ENCODE data around the gene TEX14. TPM values are rescaled to one million over a fixed set of nuclear protein-coding genes. Genes with fewer than 3 reads are reported as not detected.

Gene TEX14
- total and polyA plus RNA-seq, 2 donors (not counting 3 experiments of a cell fraction or from before 2014, with no cell fraction given) = 0.10 TPM; not detected in 1

- H3K36me3 ChIP-seq (ENCODE audit: control insufficient read depth in 2 of 2, extremely low read depth in 1 of 2, insufficient read depth in 2 of 2, low read length in 2 of 2) = no peaks in the 10 kb centered on the region
- no peaks in the 10 kb centered on the region for H3K9me3 ChIP-seq (replicated peaks; ENCODE audit: control insufficient read depth, insufficient read depth, low read length)
- no peak overlapping the region for H3K4me3 ChIP-seq (replicated peaks in 1 of 3; ENCODE audit: insufficient read depth in 1 of 3, low read depth in 1 of 3, low read length in 3 of 3)
- FAIRE-seq = peak; percentile 84
- BruUV-seq (replicated peaks) = no TSS peak
- TF ChIP-seq FOS (IDR thresholded peaks at IDR 0.05; ENCODE audit: borderline replicate concordance, insufficient read depth, low read length) = no peak
- TF ChIP-seq POLR2AphosphoS5 (IDR thresholded peaks at IDR 0.05; ENCODE audit: insufficient read depth, low read depth, low read length) = no peak
- TF ChIP-seq CTCF (IDR thresholded peaks at IDR 0.05; ENCODE audit: extremely low read depth in 1 of 2, insufficient read depth in 1 of 2, low read depth in 1 of 2, low read length in 2 of 2) = peak; percentile 66 to 75
- TF ChIP-seq MAX (IDR thresholded peaks at IDR 0.05; ENCODE audit: insufficient read depth, insufficient read length) = no peak
- no peak for TF ChIP-seq GATA2 (IDR thresholded peaks at IDR 0.05; ENCODE audit: insufficient read depth, insufficient read length, low read depth, low read length)
- no peak for TF ChIP-seq JUN (IDR thresholded peaks at IDR 0.05; ENCODE audit: borderline replicate concordance, insufficient read depth, insufficient read length, low read depth)
- no peak overlapping the region for H3K9ac ChIP-seq (replicated peaks; ENCODE audit: extremely low read depth, insufficient read depth, low read length)
- ChIA-PET CTCF (interaction anchor here (0.6 to 3.9 kb wide), 18 partner anchors 8 to 427 kb away, joined by 3 to 30 read pairs (median 5); no protein-coding TSS in a partner anchor), POLR2A (interaction anchor here (1.7 kb wide), 1 partner anchor 54 kb away, joined by 6 read pairs; no protein-coding TSS in a partner anchor)
- H3K79me2 ChIP-seq (ENCODE audit: control insufficient read depth, insufficient read depth, low read length) = no peaks in the 10 kb centered on the region
- peak; percentile 30 for DNase-seq (ENCODE audit: low read depth, low spot score)
- H3K27ac ChIP-seq (ENCODE audit: insufficient read depth, low read depth, low read length) = no peak overlapping the region
- H3K4me1 ChIP-seq (ENCODE audit: control insufficient read depth, extremely low read depth, insufficient read depth, low read length) = no peaks in the 10 kb centered on the region
- peaks cover 0 to 3% of the 10 kb centered on the region in 2 experiments for H3K27me3 ChIP-seq (ENCODE audit: control insufficient read depth in 2 of 2, insufficient read depth in 2 of 2, low read length in 2 of 2)
- dilution Hi-C loops (cut with MboI; ENCODE audit: extremely low pct_ligation_motif_present, low sequenced_read_pairs) (no loop called here), intact Hi-C loops (cut with micrococcal nuclease) (loop anchor here (2.0 kb wide), 2 partner anchors 59 to 427 kb away; no protein-coding TSS in a partner anchor)
- H3K4me2 ChIP-seq (ENCODE audit: insufficient read depth, low read length) = no peak overlapping the region
- no peaks in the 10 kb centered on the region for H3K9me1 ChIP-seq (replicated peaks; ENCODE audit: control insufficient read depth, extremely low read depth, insufficient read depth, low read length)
- H4K20me1 ChIP-seq (replicated peaks; ENCODE audit: control insufficient read depth, extremely low read depth, insufficient read depth, low read length) = no peaks in the 10 kb centered on the region
- H2AFZ ChIP-seq (ENCODE audit: low read depth, low read length) = peak overlapping the region; percentile 65
Measured at GRCh38 chr17:58577696-58578095, 114.1 kb downstream of the TEX14 start.

Measured in endothelial cell of umbilical vein (primary cell).